CD1c-positive myeloid dendritic cell (primary cell): ENCODE results near the gene FIP1L1.

Source experiments
- DNase-seq: peaks from one replicate; pipeline ENCODE4 v3.0.0-alpha.2; 2016; ENCODE audit errors: extremely low spot score

Gene FIP1L1

GRCh38 chr4:53501561-53501960, 124.1 kb downstream of the FIP1L1 start:
- DNase-seq: no peak

GRCh38 chr4:53502094-53502493, 124.7 kb downstream of the FIP1L1 start:
- no peak for DNase-seq

- DNase-seq: no peak
These were observed 128.5 kb downstream of the FIP1L1 start for GRCh38 chr4:53505947-53506346.

GRCh38 chr4:53507058-53507457, 129.6 kb downstream of the FIP1L1 start:
- DNase-seq: no peak

- DNase-seq: no peak
These were observed 130.3 kb downstream of the FIP1L1 start for GRCh38 chr4:53507671-53508286.

- no peak for DNase-seq
These were observed 131.0 kb downstream of the FIP1L1 start for GRCh38 chr4:53508446-53508845.

GRCh38 chr4:53510321-53510720, 132.9 kb downstream of the FIP1L1 start:
- DNase-seq: no peak
